HFFc6 (cell line): ENCODE results near the gene RHCE. TPM values are rescaled to one million over a fixed set of nuclear protein-coding genes. Genes with fewer than 3 reads are reported as not detected.
"Not testable (repeated sequence)": the region's sequence is repeated elsewhere in the genome, so short reads cannot be mapped to it uniquely, and the experiment has no call there.

Experiments used
- DNase-seq: peaks from one replicate; pipeline ENCODE4 v3.0.0-alpha.2; 2018
- H3K27ac Mint-ChIP-seq: 2 replicates; pipeline ENCODE4 v1.8.0; 2020; ENCODE audit warnings: mild to moderate bottlenecking, mixed read lengths
- H3K27me3 Mint-ChIP-seq: 2 replicates; pipeline ENCODE4 v1.8.0; 2021; ENCODE audit warnings: mild to moderate bottlenecking, moderate library complexity, mixed read lengths; ENCODE audit not compliant: insufficient read depth
- H3K36me3 Mint-ChIP-seq: 2 replicates; pipeline ENCODE4 v1.8.0; 2021; ENCODE audit warnings: low read depth, mixed read lengths
- H3K4me1 Mint-ChIP-seq: 2 replicates; pipeline ENCODE4 v1.8.0; 2020; ENCODE audit warnings: low read depth, mixed read lengths
- H3K4me3 Mint-ChIP-seq: 2 replicates; pipeline ENCODE4 v1.8.0; 2020; ENCODE audit warnings: mild to moderate bottlenecking, moderate library complexity, mixed read lengths
- H3K9me3 Mint-ChIP-seq: 2 replicates; pipeline ENCODE4 v1.8.0; 2020; ENCODE audit warnings: mild to moderate bottlenecking, mixed read lengths
- total RNA-seq, 6 experiments: library from RNA; stranded (reverse); fragmentation: NEBNext Ultra II Directional; extraction: Animal tissue kit (Norgen Biotek cat#: 25700); gene quantifications; 2 replicates in 1 of 6; 3 replicates in 5 of 6; pipeline ENCODE4 v1.2.3, GENCODE V29; 2021

RHCE gene
- total RNA-seq, 6 experiments from 2014 or later: 0.45 to 1.2 (median 0.54) TPM

GRCh38 chr1:25320314-25320938, 100.2 kb downstream of the RHCE start:
- H3K4me3 Mint-ChIP-seq: peak overlapping the region; percentile 68
- not testable (repeated sequence) for H3K27me3 Mint-ChIP-seq, H3K9me3 Mint-ChIP-seq
- H3K4me1 Mint-ChIP-seq: peaks cover 36% of the 10 kb centered on the region
- DNase-seq: peak; percentile 89
- peak overlapping the region; percentile 94 for H3K27ac Mint-ChIP-seq
- H3K36me3 Mint-ChIP-seq: peaks cover 28% of the 10 kb centered on the region; the same call in 1 of the 2 replicates

- DNase-seq, H3K4me3 Mint-ChIP-seq, H3K27me3 Mint-ChIP-seq, H3K27ac Mint-ChIP-seq, H3K9me3 Mint-ChIP-seq: not testable (repeated sequence)
- peaks cover 17% of the 10 kb centered on the region for H3K4me1 Mint-ChIP-seq
- peaks cover 46% of the 10 kb centered on the region; the same call in 1 of the 2 replicates for H3K36me3 Mint-ChIP-seq
Observed at GRCh38 chr1:25312806-25313470, 107.7 kb downstream of the RHCE start.

Other genes with a start within 250 kb of the RHCE start
- gene SYF2, start 188.3 kb downstream of the RHCE start, total RNA-seq: 10 to 100 TPM; 30.7 to 44.1 (median 34.4) TPM
- gene RSRP1, start 173.4 kb downstream of the RHCE start, total RNA-seq: 10 to 100 TPM; 63.4 to 85.2 (median 81.6) TPM
- not detected for gene RHD, start 148.3 kb downstream of the RHCE start, total RNA-seq
- 100 to 1,000 TPM; 166 to 270 (median 254) TPM for gene TMEM50A, start 82.5 kb downstream of the RHCE start, total RNA-seq
- gene MACO1, start 10.1 kb upstream of the RHCE start, total RNA-seq: 10 to 100 TPM; 13.7 to 15.1 (median 14.4) TPM
- gene LDLRAP1, start 122.8 kb upstream of the RHCE start, total RNA-seq: 10 to 100 TPM; 10.4 to 14.1 (median 12.7) TPM
- gene MAN1C1, start 196.0 kb upstream of the RHCE start, total RNA-seq: under 1 TPM in 3 of 6 experiments, not detected in 3; 0.07 to 0.14 (median 0.08) TPM